Peyer's patch (tissue), 4 donors: ENCODE results near the gene CPPED1.

Source experiments
- CTCF ChIP-seq, 6 experiments: fragments of 450-650 bp in 4 of 6; fragments of 200-600 bp in 2 of 6; sonication (generic) in 1 of 6; IDR thresholded peaks; one replicate each; pipeline ENCODE4 v1.5.1; 2017 to 2019; ENCODE audit warnings: antibody characterized with exemption in 6 of 6, mild to moderate bottlenecking in 3 of 6, moderate library complexity in 1 of 6
- POLR2A ChIP-seq, 2 donors: fragments of 450-650 bp; IDR thresholded peaks; one replicate each; pipeline ENCODE4 v1.5.1; 2017; ENCODE audit warnings: antibody characterized with exemption in 2 of 2, mild to moderate bottlenecking in 2 of 2, moderate library complexity in 2 of 2

GRCh38 chr16:12658506-12658905 lies 145.2 kb downstream of the CPPED1 start:
- TF ChIP-seq POLR2A (IDR thresholded peaks at IDR 0.05) (no peak), CTCF (IDR thresholded peaks at IDR 0.05) (no peak)
